Measurements from ENCODE around the gene PTPRD. TPM values are rescaled to one million over a fixed set of nuclear protein-coding genes. Genes with fewer than 3 reads are reported as not detected.
A peak's percentile ranks its signal among the peaks of the same experiment; 100 is the strongest.

Gene PTPRD
- total RNA-seq, 1 donor = 26.3 TPM

DNA sequence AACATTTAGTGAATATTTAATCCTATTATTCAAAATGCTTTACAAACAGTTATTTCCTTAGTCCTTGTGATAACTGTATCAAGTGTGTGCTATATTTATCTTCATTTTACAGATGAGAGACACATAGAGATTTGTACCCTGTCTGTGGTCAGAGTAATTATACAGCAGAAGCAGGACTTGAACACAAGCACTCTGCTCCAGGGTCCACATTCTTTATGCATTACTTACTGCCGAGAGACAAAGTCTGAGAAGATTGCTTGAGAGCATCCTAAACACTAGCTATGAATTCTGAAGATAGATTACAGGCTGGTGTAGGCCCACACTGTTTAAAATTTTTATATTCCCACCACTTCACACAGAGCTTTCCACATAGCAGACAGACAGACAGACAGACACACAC is 1887.2 kb downstream of the PTPRD start:
- no peak for DNase-seq (ENCODE audit: low read depth)
- H3K4me3 ChIP-seq (ENCODE audit: low read depth, low read length) = no peak overlapping the region
- TF ChIP-seq CTCF (IDR thresholded peaks at IDR 0.05; ENCODE audit: insufficient read depth, low read depth, low read length) = no peak

DNA sequence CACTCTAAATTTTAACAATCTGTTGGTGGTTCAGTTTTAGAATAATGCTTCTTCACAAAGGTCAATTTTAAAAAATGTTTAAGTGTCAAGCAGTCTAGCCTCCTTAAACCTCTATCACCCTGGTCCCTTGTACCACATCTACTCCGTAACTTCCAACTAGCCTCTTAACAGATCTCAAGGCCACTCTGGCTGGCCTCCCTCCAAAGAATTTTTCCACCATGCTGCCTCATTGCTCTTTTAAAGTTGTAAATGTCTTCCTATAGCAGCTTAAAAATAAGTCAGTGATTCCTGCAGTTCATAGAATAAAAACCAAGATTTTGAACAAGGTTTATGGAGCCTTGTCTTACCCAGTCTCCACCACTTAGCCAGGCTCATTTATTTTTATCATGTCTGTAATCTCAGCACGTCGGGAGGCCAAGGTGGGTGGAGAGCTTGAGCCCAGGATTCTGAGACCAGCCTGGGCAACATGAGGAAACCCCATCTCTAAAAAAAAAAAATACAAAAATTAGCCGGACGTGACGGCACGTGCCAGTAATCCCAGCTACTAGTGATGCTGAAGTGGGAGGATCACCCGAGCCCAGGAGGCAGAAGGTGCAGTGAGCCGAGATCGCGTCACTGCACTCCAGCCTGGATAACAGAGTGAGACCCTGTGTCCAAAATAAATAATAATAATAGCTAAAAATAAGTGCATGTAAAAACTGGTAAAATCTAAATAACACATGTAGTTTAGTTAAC is 1888.4 kb downstream of the PTPRD start:
- no peak for TF ChIP-seq CTCF (IDR thresholded peaks at IDR 0.05; ENCODE audit: insufficient read depth, low read depth, low read length)
- H3K4me3 ChIP-seq (ENCODE audit: low read depth, low read length) = no peak overlapping the region
- no peak for DNase-seq (ENCODE audit: low read depth)

- no peak for DNase-seq (ENCODE audit: low read depth)
- no peak for TF ChIP-seq CTCF (IDR thresholded peaks at IDR 0.05; ENCODE audit: insufficient read depth, low read depth, low read length)
- H3K4me3 ChIP-seq (ENCODE audit: low read depth, low read length) = no peak overlapping the region
These were observed 1889.6 kb downstream of the PTPRD start for GRCh38 chr9:8723195-8723594.

DNA sequence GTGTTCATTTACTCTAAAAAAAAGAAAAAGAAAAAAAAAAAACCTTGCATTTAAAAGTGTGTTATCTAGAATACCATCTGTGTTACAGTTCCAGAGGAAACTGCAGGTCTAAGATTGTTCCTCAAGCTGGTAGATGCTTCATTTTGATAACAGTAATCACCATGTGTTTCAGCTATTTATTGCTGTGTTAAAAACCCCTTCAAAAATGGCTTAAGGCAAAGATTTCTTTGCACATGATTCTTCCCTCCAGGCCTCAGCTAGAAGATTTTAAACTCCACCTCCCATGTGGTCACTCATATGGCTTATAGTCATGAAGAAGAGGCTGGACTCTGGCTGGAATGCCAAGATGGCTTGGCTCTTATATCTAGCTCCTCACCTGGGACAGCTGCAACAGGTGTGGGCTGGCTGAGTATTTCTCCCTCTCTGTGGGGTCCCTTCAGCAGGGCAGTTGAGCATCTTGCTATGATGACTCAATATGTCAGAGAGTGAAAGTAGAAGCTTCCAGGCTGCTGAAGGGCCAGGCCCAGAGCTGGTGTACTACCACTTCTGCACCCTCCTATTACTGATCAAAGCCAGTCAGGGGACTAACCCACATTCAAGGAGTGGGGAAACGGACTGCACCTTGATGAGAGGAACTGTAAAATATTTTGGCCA is 1892.8 kb downstream of the PTPRD start:
- TF ChIP-seq CTCF (IDR thresholded peaks at IDR 0.05; ENCODE audit: insufficient read depth, low read depth, low read length) = no peak

DNA sequence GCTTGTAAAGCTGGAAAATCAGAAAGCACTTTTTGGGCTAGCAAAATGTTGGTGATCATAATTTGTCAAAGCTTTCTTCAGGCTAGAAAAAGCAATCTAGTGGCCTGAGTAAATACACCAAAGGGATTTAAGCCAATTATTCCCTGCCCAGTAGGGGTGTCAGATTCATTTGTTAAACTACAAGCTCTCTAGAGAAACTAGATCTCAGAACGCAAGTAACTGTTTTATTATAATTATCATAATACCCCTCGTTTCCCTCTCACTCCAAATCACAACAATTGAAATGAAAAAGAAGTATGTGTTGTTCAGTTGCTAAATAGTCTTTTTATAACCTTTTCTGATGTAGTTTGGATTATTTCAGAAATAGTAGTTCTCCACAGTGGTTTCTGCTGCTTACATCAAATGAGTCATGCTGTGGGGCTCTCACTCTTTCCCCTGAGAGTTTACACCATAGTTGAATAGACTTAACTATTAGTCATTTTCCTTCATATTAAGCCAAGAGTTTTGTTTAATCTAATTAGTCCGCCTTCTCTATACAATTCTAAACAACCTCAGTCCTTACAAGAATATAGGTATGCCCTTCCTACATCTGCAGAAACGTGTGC is 1894.6 kb downstream of the PTPRD start:
- no peak for TF ChIP-seq CTCF (IDR thresholded peaks at IDR 0.05; ENCODE audit: insufficient read depth, low read depth, low read length)
- peak; percentile 58 for DNase-seq (ENCODE audit: low read depth)
- no peak overlapping the region for H3K4me3 ChIP-seq (ENCODE audit: low read depth, low read length)

More for the DNA sequence above, 1892.8 kb downstream of the PTPRD start:
- H3K4me3 ChIP-seq (ENCODE audit: low read depth, low read length) = no peak overlapping the region
- DNase-seq (ENCODE audit: low read depth) = no peak

DNA sequence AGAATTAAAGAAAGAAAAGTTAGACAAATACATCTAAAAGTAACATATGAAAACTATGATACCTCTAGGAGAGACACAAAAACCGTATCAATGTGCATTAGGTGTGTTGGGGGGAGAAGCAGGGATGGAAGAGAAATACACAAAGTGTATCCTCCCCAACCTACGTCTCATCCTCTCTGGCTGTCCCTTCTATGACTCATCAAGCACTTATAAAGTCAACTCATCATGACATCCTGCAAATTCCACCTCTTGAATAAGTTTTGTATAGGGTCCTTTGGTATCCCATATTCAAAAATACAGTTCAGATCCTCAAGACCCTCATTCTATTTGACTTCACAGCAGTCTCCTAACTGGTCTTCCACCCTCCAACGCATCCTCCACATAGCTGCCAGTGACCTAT is 1895.7 kb downstream of the PTPRD start:
- H3K4me3 ChIP-seq (ENCODE audit: low read depth, low read length) = no peak overlapping the region
- DNase-seq (ENCODE audit: low read depth) = no peak
- no peak for TF ChIP-seq CTCF (IDR thresholded peaks at IDR 0.05; ENCODE audit: insufficient read depth, low read depth, low read length)

Data from fibroblast of villous mesenchyme (primary cell).